OCI-LY7 (cell line): ENCODE data around the gene TRDN.

Source experiments
- CTCF ChIP-seq: fragments of 200-600 bp; sonication (generic); conservative IDR thresholded peaks from 2 replicates; pipeline ENCODE4 v1.5.1; 2014; ENCODE audit warnings: mild to moderate bottlenecking, antibody characterized with exemption, low read length, moderate library complexity, mixed read lengths
- EZH2phosphoT487 ChIP-seq: fragments of 200-600 bp; sonication (generic); IDR thresholded peaks from 2 replicates; pipeline ENCODE4 v1.6.1; 2018; ENCODE audit warnings: low read depth, borderline replicate concordance, mild to moderate bottlenecking, mixed run types, antibody characterized with exemption, low read length, moderate library complexity, mixed read lengths

GRCh38 chr6:123564361-123564760 is 72.4 kb downstream of the TRDN start:
- no peak for TF ChIP-seq CTCF
- no peak for TF ChIP-seq EZH2phosphoT487
